HL-60 (cell line): Measurements from ENCODE around the gene IQSEC1.

Source experiments
- GABPA ChIP-seq: IDR thresholded peaks from 2 replicates; pipeline ENCODE4 v1.6.1; 2012; ENCODE audit warnings: low read depth
- POLR2AphosphoS5 ChIP-seq: IDR thresholded peaks from 2 replicates; pipeline ENCODE4 v1.6.1; 2012; ENCODE audit warnings: low read depth
- TF ChIP-seq, protein P1 (sequence below): IDR thresholded peaks from one replicate; pipeline ENCODE4 v1.5.1; 2011; ENCODE audit warnings: low read length, control low read depth, inconsistent platforms; ENCODE audit not compliant: insufficient read depth

DNA sequence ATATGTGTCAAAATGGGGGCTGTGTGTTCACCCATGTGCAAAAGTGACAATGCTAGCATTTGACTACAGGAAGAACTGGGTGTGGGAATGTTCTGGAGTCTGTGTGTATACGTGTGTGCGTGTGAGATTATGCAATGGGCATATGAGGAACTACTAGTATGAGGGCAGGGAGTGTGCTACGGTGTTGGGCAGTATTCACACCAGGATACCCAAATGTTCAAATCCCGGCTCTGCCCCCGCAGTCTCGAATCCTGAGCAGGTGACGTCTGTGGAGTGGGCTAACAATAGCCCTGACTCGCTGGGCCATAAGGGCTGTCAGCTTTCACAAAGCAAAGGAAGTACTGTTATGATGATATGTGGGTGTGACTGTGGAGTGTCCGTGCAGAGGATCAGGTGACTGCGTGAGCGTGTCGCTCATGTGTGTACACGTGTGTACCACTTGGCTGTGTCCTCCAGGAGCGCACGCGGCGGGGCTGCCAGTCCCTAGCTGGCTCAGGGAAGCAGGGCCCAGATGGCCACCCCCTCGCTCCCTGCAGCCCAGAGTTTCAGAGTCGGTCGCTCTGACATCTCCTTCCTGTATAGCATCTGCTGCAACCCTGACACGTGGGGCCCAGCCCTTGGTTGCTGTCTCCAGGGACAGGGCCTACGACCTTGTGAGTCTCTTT lies 27.2 kb downstream of the IQSEC1 start:
- TF ChIP-seq, protein P1, sequence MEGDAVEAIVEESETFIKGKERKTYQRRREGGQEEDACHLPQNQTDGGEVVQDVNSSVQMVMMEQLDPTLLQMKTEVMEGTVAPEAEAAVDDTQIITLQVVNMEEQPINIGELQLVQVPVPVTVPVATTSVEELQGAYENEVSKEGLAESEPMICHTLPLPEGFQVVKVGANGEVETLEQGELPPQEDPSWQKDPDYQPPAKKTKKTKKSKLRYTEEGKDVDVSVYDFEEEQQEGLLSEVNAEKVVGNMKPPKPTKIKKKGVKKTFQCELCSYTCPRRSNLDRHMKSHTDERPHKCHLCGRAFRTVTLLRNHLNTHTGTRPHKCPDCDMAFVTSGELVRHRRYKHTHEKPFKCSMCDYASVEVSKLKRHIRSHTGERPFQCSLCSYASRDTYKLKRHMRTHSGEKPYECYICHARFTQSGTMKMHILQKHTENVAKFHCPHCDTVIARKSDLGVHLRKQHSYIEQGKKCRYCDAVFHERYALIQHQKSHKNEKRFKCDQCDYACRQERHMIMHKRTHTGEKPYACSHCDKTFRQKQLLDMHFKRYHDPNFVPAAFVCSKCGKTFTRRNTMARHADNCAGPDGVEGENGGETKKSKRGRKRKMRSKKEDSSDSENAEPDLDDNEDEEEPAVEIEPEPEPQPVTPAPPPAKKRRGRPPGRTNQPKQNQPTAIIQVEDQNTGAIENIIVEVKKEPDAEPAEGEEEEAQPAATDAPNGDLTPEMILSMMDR, result no peak
- TF ChIP-seq GABPA (no peak), POLR2AphosphoS5 (no peak)
